Measurements from ENCODE around the gene SSU72.
A peak's percentile ranks its signal among the peaks of the same experiment; 100 is the strongest.
"Not testable (repeated sequence)": the region's sequence is repeated elsewhere in the genome, so short reads cannot be mapped to it uniquely, and the experiment has no call there.

Gene SSU72

DNA sequence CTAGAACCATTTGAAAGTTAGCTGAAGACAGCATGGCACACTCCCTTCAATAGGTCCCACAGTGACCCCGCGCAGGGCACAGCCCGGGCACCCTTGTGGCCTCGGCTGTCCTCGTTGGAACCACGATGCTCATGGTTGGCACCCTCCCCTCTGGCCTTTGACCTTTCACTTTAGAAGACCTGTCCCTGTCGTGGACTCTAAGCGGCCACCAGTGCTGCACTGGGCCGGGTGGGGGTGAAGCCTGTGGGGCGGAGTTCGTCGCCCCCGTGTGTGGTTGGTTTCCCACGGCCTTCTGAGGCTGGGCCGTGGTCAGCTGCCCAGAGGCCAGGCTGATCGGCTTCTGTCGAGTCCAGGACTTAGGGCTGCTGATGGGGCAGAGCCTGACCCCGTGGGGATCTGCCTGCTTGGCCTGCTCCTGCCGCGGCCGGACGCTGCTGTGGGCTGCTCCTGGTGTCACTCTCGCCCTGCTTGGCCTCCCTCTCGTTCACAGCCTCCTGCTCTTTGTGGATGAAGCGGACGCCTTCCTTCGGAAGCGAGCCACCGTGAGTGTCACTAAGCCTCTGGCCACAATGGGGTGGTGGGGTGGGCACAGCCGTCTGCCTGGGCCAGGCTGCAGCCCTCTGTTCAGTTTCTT lies 49.8 kb downstream of the SSU72 start:
- not testable (repeated sequence) for DNase-seq

DNA sequence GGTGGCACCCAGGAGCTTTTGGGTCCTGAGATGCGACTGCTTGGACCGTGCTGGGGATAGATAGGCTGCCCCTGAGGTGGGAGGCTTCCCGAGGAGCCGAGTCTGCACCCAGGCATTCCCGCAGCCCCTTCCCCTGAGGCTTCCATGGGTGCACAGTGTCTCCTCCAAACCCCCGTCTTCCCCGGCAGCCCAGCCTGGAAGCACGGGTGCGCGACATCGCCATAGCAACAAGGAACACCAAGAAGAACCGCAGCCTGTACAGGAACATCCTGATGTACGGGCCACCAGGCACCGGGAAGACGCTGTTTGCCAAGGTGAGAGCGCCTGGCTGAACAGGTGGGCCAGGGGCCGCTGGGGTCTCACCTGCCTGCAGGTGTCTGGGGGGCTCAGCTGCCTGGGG lies 51.0 kb downstream of the SSU72 start:
- not testable (repeated sequence) for DNase-seq

- DNase-seq: not testable (repeated sequence)
Measured at GRCh38 chr1:1523226-1523625, 51.4 kb downstream of the SSU72 start.

GRCh38 chr1:1522536-1522935 lies 52.1 kb downstream of the SSU72 start:
- not testable (repeated sequence) for DNase-seq

- DNase-seq: no peak
Measured at GRCh38 chr1:1521331-1521730, 53.3 kb downstream of the SSU72 start.

GRCh38 chr1:1519805-1520505 lies 54.7 kb downstream of the SSU72 start:
- DNase-seq: not testable (repeated sequence)

DNA sequence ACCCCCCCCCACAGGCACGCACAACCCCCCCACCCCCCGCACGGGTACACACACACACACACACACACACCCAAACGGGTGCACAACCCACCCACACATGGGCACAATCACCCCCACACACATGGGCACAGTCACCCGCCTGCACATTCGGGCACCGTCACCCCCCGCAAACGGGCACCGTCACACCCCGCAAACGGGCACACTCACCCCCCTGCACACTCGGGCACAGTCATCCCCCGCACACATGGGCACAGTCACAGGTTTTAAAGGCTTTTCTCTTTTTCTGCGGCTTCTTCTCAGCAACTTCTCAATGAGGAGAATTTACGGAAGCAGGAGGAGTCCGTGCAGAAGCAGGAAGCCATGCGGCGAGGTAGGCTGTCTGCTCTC lies 56.0 kb downstream of the SSU72 start:
- DNase-seq: not testable (repeated sequence)

- DNase-seq: no peak
Measured at GRCh38 chr1:1517973-1518620, 56.6 kb downstream of the SSU72 start.

DNA sequence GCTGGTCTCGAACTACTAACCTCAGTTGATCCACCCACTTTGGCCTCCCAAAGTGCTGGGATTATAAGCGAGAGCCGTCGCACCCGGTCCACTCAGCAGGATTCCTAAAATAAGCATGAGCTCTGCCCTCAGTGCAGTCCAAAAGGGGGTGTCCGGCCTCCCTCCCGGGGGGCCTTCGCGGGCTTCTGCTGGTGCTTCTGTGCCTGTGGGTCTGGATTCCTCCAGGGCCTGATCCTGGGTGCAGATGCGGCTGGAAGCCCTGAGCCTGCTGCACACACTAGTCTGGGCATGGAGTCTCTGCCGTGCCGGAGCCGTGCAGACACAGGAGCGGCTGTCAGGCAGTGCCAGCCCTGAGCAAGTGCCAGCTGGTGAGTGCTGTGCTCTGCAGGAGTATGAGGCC lies 57.7 kb downstream of the SSU72 start:
- not testable (repeated sequence) for DNase-seq

GRCh38 chr1:1514376-1514775 lies 60.3 kb downstream of the SSU72 start:
- DNase-seq: not testable (repeated sequence)

DNA sequence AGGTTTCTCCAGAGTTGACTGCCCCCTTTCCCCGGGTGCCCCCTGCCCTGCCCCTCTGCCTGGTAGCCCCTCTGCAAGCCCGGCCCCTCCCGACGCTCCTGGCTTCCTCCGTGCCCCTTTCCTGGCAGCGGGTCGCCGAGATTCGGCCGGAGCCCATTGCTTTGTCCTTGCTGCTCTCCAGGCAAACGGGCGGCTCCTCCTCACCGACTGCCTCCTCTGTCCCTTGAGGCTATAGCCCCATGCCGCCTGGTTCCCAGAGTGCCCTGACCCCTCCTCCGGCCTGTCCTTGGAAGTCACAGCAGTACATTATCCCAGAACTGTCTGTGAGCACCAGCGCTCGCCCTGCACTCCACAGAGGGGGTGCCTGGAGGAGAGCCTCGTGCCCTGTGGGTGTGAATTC lies 61.0 kb downstream of the SSU72 start:
- DNase-seq: not testable (repeated sequence)

DNA sequence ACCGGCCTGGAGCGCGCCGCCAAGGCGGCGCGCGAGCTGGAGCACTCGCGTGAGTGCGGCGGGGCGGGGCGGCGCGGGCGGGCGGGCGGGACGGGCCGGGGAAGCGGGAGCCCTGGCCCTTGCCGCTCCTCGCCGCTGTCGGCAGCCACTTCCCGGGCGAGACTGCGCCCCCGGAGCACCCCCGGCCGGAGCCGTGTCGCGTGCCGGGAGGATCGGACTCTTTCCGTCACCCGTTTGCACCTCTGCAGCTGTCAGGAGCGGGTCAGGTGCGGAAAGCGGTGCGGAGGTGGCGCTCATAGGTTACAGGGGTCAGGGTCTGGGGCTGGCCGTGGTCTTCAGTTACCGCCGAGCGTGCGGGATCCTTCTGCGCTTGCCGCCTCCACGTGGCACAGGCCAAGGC lies 62.2 kb downstream of the SSU72 start:
- DNase-seq: not testable (repeated sequence)

DNA sequence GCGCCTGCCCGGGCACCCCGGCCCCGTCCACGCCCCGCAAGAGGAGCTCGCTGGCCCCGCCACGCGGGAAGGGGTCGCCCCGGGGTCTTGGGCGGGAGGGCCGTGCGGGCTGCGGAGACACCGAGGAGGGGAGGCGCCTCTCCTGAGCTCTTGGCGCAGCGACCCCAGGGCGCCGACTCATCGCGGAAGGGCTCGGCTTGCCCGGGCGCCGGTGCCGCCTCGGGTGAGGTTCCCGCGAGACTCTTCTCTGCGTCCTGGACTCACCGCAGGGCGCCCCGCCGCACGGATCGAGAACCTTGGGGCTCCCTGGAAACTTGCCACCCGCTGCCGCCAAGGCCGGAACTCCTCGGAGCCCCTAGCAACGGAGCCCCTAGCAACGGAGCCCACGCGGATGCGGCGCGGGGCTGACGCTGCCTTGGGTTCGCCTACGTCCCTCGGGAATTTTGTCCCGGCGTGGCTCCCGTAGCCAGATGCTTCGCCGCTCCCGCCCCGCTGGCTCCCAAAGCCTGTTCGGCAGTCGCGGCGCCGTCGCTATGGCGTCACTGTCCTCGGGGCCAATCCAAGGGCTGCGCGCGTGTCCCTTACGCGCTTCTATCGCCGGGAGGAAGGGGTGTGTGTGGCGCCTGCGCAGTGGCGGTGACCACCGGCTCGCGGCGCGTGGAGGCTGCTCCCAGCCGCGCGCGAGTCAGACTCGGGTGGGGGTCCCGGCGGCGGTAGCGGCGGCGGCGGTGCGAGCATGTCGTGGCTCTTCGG lies 63.0 kb downstream of the SSU72 start, which contains the start of gene ATAD3A:
TSS of gene ATAD3A (plus strand) at position 630 of the 753 bp plus-strand sequence. CDS start at position 737, 107 bp downstream.
- peak; percentile 90 to 97 for DNase-seq

DNA sequence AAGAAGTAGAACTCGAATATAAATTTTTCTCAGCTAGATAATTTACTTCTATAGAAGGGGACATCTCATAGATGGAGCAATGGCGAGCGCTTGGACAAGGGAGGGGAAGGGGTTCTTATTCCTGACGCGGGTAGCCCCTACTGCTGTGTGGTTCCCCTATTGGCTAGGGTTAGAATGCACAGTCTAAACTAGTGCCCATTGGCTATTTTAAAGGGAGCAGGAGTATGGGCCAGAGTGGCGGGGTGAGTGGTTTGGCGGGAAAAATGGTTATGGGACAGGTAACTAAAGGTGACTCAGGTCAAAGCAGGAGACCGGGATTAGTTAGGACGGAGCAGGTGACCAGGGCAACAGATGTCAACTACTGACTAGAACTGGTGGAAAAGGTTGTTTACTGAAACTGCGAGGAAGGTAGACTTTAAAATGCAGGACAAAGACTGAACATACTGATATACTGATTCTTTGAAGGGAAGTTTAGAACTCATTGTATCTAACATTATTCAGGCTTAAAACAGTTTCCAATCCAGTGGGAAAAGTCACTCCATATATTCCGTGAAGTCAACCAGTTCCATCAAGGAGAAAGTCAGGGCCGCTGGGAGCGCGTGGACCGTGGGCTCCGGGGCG lies 63.6 kb downstream of the SSU72 start:
- no peak for DNase-seq

DNA sequence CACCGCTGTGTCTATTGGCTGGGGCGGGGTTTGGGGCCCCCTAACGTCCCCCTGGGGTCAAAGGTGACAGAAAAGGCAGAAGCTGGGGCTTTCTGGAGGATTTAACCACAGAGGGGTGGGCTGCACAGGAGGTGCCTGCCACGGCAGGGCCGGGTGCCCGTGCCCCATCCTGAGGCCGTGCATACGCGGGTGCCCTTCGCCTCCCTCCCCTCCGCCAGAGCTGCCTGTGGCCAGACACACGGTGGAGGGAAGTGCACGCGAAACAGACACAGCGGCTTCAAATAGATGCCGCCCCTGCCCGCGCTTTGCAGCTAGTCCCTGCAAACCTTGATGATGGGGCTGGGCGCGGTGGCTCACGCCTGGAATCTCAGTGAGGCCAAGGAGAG lies 65.2 kb downstream of the SSU72 start:
- not testable (repeated sequence) for DNase-seq

DNA sequence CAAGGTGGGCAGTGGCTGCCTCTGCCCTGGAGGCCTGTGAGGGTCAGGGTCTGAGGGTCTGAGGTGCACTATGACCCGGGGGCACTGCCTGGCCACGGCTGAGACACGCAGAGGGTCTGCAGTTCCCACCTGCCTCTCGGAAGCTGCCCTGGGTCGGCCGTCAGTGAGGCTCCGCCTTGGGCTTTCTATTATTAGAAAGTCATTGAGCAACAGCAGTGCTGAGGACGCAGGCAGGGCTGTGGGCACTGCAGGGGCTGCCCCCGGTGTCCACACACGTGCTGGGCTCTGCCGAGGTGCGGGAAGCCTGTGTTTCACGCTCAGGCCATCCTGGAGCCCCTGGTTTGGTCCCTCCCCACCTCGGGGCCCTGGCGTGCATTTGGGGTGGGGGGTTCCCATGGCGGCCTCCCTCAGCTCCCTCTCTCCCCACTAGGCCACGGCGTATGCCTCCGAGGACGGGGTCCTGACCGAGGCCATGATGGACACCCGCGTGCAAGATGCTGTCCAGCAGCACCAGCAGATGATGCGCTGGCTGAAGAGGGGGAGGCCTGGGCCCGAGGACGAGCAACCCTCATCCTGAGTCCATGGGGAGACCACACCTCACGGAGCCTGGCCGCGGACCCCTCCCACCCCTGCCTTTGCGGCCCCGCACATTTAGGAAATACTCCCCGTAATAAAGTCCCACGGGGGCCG lies 65.7 kb downstream of the SSU72 start:
- not testable (repeated sequence) for DNase-seq

- no peak for DNase-seq
Measured at GRCh38 chr1:1507305-1507704, 67.4 kb downstream of the SSU72 start.

- not testable (repeated sequence) for DNase-seq
Measured at GRCh38 chr1:1505801-1506200, 68.9 kb downstream of the SSU72 start.

- DNase-seq: peak; percentile 30 to 40
Measured at GRCh38 chr1:1505366-1505798, 69.3 kb downstream of the SSU72 start.

DNA sequence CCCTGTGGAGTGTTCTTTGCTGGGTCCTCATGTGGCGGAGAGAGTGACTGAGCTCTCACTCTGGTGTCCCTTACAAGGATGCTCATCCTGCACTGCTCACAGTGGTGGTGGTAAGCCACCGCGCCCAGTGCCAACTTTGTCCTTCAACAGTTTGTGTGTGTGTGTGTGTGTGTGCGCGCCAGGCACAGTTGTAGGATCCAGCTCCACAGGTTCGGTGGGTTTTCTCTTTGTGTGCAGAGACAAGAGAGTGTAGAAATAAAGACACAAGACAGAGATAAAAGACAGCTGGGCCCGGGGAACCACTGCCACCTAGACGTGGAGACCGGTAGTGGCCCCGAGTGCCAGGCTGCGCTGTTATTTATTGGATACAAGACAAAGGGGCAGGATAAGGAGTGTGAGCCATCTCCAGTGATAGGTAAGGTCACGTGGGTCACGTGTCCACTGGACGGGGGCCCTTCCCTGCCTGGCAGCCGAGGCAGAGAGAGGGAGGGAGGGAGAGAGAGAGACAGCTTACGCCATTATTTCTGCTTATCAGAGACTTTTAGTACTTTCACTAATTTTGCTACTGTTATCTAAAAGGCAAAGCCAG lies 69.8 kb downstream of the SSU72 start:
- peak; percentile 33 to 42 for DNase-seq

- not testable (repeated sequence) for DNase-seq
Measured at GRCh38 chr1:1495461-1495975, 79.1 kb downstream of the SSU72 start.
